Astrocyte (in vitro differentiated cells and primary cell): ENCODE measurements around the gene TMPRSS3.

Experiments used
- CTCF ChIP-seq: IDR thresholded peaks from 2 replicates; pipeline ENCODE4 v1.5.1; 2011; ENCODE audit warnings: low read depth, mild to moderate bottlenecking, inconsistent platforms, low read length, moderate library complexity; ENCODE audit not compliant: insufficient read depth
- EZH2 ChIP-seq: IDR thresholded peaks from 2 replicates; pipeline ENCODE4 v1.6.1; 2012; ENCODE audit warnings: mild to moderate bottlenecking, low read length, inconsistent platforms; ENCODE audit not compliant: insufficient read depth

- TF ChIP-seq CTCF (no peak), EZH2 (no peak)
Observed at GRCh38 chr21:42340187-42341050, 55.4 kb downstream of the TMPRSS3 start.
